GM12878 (cell line): ENCODE results near the gene E2F7. TPM values are rescaled to one million over a fixed set of nuclear protein-coding genes. Genes with fewer than 3 reads are reported as not detected.

ENCODE experiments used
- ATAC-seq: fragments of 200-7000 bp; cut with Tn5 transposase; 3 replicates; pipeline ENCODE4 v1.9.1; 2020; ENCODE audit warnings: mild to moderate bottlenecking, moderate library complexity
- BruUV-seq: library from RNA; stranded (reverse); fragments of 400-500 nt; replicated peaks from 2 replicates; lab custom pipeline; 2021; lab: Mats Ljungman, UMichigan
- CTCF ChIA-PET: fragments of 300-600 bp; sonication (Branson Sonifier 250); formaldehyde crosslinking; extraction: SDS; loops from one replicate; lab custom pipeline; 2021; ENCODE audit warnings: inconsistent platforms; lab: Yijun Ruan, JAX
- POLR2A ChIA-PET: fragments of 350-600 bp; formaldehyde crosslinking; extraction: SDS; loops from one replicate; lab custom pipeline; 2021; ENCODE audit warnings: inconsistent platforms; lab: Charles Lee
- RAD21 ChIA-PET: fragments of 300-600 bp; sonication (Branson Sonifier 250); formaldehyde crosslinking; loops from one replicate; lab custom pipeline; 2023; ENCODE audit warnings: antibody characterized with exemption; ENCODE audit not compliant: unreplicated experiment; lab: Charles Lee
- SMC1A ChIA-PET: fragments of 300-600 bp; sonication (Branson Sonifier 250); formaldehyde crosslinking; loops from one replicate; lab custom pipeline; 2023; ENCODE audit not compliant: unreplicated experiment, uncharacterized antibody; lab: Charles Lee
- DNase-seq: peaks from one replicate; pipeline ENCODE4 v3.0.0-alpha.2; 2011; ENCODE audit warnings: low read depth, low spot score
- FAIRE-seq: peaks from 3 replicates; lab custom pipeline; 2011; peaks lifted over from hg19 to GRCh38; lab: Jason Lieb, UNC
- H2AFZ ChIP-seq: 2 replicates; pipeline ENCODE4 v1.6.0; 2011; ENCODE audit warnings: low read depth, low read length, control low read depth; ENCODE audit not compliant: control insufficient read depth
- H3K27ac ChIP-seq: 2 replicates; pipeline ENCODE4 v1.5.1; 2011; ENCODE audit warnings: control low read depth; ENCODE audit not compliant: control insufficient read depth, insufficient read depth
- H3K27me3 ChIP-seq, 2 experiments: replicated peaks in 1 of 2; 2 replicates each; pipeline versions ENCODE4 v1.6.0 to v1.6.1; 2011; ENCODE audit warnings: low read length in 1 of 2; ENCODE audit not compliant: control insufficient read depth in 2 of 2, insufficient read depth in 2 of 2
- H3K36me3 ChIP-seq, 2 experiments: 2 replicates each; pipeline ENCODE4 v1.5.1; 2011; ENCODE audit warnings: low read length in 1 of 2; ENCODE audit not compliant: control insufficient read depth in 2 of 2, insufficient read depth in 2 of 2
- H3K4me1 ChIP-seq: 2 replicates; pipeline ENCODE4 v1.6.1; 2011; ENCODE audit warnings: mild to moderate bottlenecking, low read length, moderate library complexity, mixed read lengths; ENCODE audit not compliant: control insufficient read depth, insufficient read depth
- H3K4me2 ChIP-seq: 2 replicates; pipeline ENCODE4 v1.6.0; 2011; ENCODE audit warnings: control low read depth; ENCODE audit not compliant: control insufficient read depth, insufficient read depth
- H3K4me3 ChIP-seq: fragments of 200-600 bp; sonication (generic); 2 replicates; pipeline ENCODE4 v1.5.1; 2016
- H3K79me2 ChIP-seq: 2 replicates; pipeline ENCODE4 v1.6.0; 2011; ENCODE audit warnings: low read length; ENCODE audit not compliant: control insufficient read depth, insufficient read depth
- H3K9ac ChIP-seq: 2 replicates; pipeline ENCODE4 v1.8.0; 2011; ENCODE audit warnings: low read length, control low read depth, mixed read lengths; ENCODE audit not compliant: control insufficient read depth, insufficient read depth
- H3K9me3 ChIP-seq: replicated peaks from 3 replicates; pipeline ENCODE4 v1.5.1; 2011; ENCODE audit warnings: mild to moderate bottlenecking, low read length; ENCODE audit not compliant: control insufficient read depth, insufficient read depth
- H4K20me1 ChIP-seq: 2 replicates; pipeline ENCODE4 v1.6.0; 2011; ENCODE audit not compliant: control insufficient read depth, insufficient read depth
- CREB1 ChIP-seq: IDR thresholded peaks from 2 replicates; pipeline ENCODE4 v1.6.1; 2012; ENCODE audit warnings: low read depth, mild to moderate bottlenecking, inconsistent platforms
- CUX1 ChIP-seq: IDR thresholded peaks from 2 replicates; pipeline ENCODE4 v1.6.1; 2012; ENCODE audit warnings: improper control_type of control experiment, low read depth, low read length; ENCODE audit not compliant: insufficient replicate concordance
- DPF2 ChIP-seq: fragments of 450-650 bp; IDR thresholded peaks from 2 replicates; pipeline ENCODE4 v1.6.1; 2017; ENCODE audit warnings: mild to moderate bottlenecking
- FOXK2 ChIP-seq: fragments of 450-650 bp; IDR thresholded peaks from 2 replicates; pipeline ENCODE4 v1.6.1; 2017; ENCODE audit warnings: mild to moderate bottlenecking, moderate library complexity
- MEF2A ChIP-seq: IDR thresholded peaks from 2 replicates; pipeline ENCODE4 v1.6.1; 2011; ENCODE audit warnings: low read depth, mild to moderate bottlenecking, low read length, moderate library complexity; ENCODE audit not compliant: insufficient read depth
- NR2F1 ChIP-seq: fragments of 450-650 bp; conservative IDR thresholded peaks from 2 replicates; pipeline ENCODE4 v1.6.1; 2017; ENCODE audit warnings: mild to moderate bottlenecking
- STAT1 ChIP-seq: fragments of 450-650 bp; conservative IDR thresholded peaks from 2 replicates; pipeline ENCODE4 v1.6.1; 2014; ENCODE audit warnings: antibody characterized with exemption, mild to moderate bottlenecking
- TCF12 ChIP-seq: IDR thresholded peaks from 2 replicates; pipeline ENCODE4 v1.6.1; 2011; ENCODE audit warnings: low read depth, mild to moderate bottlenecking, low read length
- WGBS: methylation state at CpG from one replicate; pipeline ENCODE4 v1.1.6; 2016; ENCODE audit warnings: low lambda C conversion rate; ENCODE audit not compliant: insufficient replicate concordance, insufficient coverage; ENCODE audit errors: missing lambda C conversion rate; 5-methylcytosine and 5-hydroxymethylcytosine counted together
- in situ Hi-C: fragments of 300-500 bp; cut with MboI; formaldehyde crosslinking; loops from 9 replicates; pipeline ENCODE4 v1.14.3; 2018; ENCODE audit warnings: mixed read lengths
- intact Hi-C: fragments of 100-400 bp; cut with micrococcal nuclease; formaldehyde crosslinking; loops from one replicate; pipeline ENCODE4 v1.14.2; 2022; ENCODE audit not compliant: unreplicated experiment
- polyA plus RNA-seq, 11 experiments: library from polyadenylated mRNA; depleted of rRNA in 4 of 11; unstranded in 6 of 11; stranded (reverse) in 5 of 11; fragments of >200 nt; fragmentation: Nextera tagmentation in 4 of 11; fragmentation: Illumina TruSeq in 1 of 11; extraction: Ambion mirVana in 4 of 11; extraction: Trizol in 1 of 11; gene quantifications; 1 replicate in 1 of 11; 2 replicates in 10 of 11; pipeline versions ENCODE4 v1.2.1 to v1.2.3, GENCODE V29; 2011 to 2016; ENCODE audit warnings: inconsistent platforms in 2 of 11, missing spikeins in 2 of 11, low read depth in 1 of 11
- total RNA-seq, 4 experiments: library from RNA; depleted of rRNA in 3 of 4; stranded (reverse); fragments of >200 nt in 3 of 4; fragmentation: Illumina TruSeq in 1 of 4; extraction: Trizol in 1 of 4; gene quantifications; 2 replicates each; pipeline versions ENCODE4 v1.2.1 to v1.2.3, GENCODE V29; 2013 to 2021
- TF ChIP-seq, protein P1 (sequence below): fragments of 450-650 bp; IDR thresholded peaks from 2 replicates; pipeline ENCODE4 v1.6.1; 2017; ENCODE audit warnings: mild to moderate bottlenecking, low read depth, inconsistent platforms; ENCODE audit not compliant: poor library complexity, severe bottlenecking

E2F7 gene
- total and polyA plus RNA-seq, 10 of the 15 experiments (the other 5 are each of a cell fraction or from before 2014, with no cell fraction given) = 5.6 to 32.1 (median 19.9) TPM

DNA sequence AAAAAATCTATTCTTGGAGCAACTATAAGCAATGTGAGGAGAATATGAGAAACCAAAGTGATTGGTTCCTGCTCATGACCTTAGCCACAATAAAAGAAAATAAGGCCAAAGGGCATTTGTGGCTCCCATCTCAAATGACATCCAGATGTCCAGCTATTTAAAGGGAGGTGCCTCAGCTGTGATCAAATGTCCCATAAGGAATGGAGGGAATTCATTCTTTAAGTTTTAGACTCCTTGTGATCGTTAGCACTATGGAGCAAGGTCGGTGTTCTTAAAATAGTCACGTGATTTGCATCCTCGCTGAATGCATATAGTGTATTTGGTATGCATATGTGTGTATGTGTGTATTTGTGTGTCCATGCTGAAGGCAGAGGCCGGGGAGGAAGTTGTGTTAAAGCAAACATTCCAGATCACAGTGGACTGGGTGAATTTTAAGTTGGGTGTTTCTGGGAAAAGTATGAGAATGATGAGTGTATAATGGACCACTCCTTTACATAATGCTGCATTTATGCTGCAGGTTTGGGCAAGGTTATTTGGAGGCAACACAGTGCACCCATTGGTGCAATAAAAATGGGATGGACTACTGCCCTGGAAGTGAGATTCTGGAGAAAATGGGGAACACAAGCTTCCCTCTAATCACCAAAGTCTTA is 5.6 kb upstream of the E2F7 start:
- H3K4me3 ChIP-seq = no peak overlapping the region
- ChIA-PET CTCF (interaction anchor here (2.3 kb wide), 1 partner anchor 21 kb away, joined by 7 read pairs; no protein-coding TSS in a partner anchor), RAD21 (interaction anchor here (1.5 kb wide), 1 partner anchor 10 kb away, joined by 4 read pairs; no protein-coding TSS in a partner anchor), SMC1A (interaction anchor here (0.6 to 2.6 kb wide), 3 partner anchors 10 to 20 kb away, joined by 3 to 14 read pairs (median 4); no protein-coding TSS in a partner anchor), POLR2A (interaction anchor here (1.0 to 2.8 kb wide), 3 partner anchors 10 to 15 kb away, joined by 3 to 14 read pairs (median 5); no protein-coding TSS in a partner anchor)
- H3K27me3 ChIP-seq = no peaks in the 10 kb centered on the region
- no peaks in the 10 kb centered on the region for H3K4me1 ChIP-seq
- ATAC-seq = no peak; the same call in 2 of the 3 replicates
- DNase-seq = no peak
- no peaks in the 10 kb centered on the region; the same call in 2 of the 3 replicates for H3K9me3 ChIP-seq
- no peak overlapping the region for H3K4me2 ChIP-seq
- no peaks in the 10 kb centered on the region for H3K79me2 ChIP-seq
- no peak overlapping the region for H3K27ac ChIP-seq
- in situ Hi-C loops = loop anchor here (25.0 kb wide), 1 partner anchor 984 kb away; the partner anchor contains the start of gene NAP1L1
- no peaks in the 10 kb centered on the region for H3K36me3 ChIP-seq
- no peaks in the 10 kb centered on the region for H4K20me1 ChIP-seq
- intact Hi-C loops = no loop called here
- TF ChIP-seq STAT1 (no peak), DPF2 (0 out of 2 replicates have a peak, but pooled peaks have one; percentile 2), CREB1 (no peak), CUX1 (no peak), MEF2A (no peak), FOXK2 (no peak), NR2F1 (peak; percentile 27; the same call in 1 of the 2 replicates), TCF12 (no peak)
- TF ChIP-seq, protein P1, sequence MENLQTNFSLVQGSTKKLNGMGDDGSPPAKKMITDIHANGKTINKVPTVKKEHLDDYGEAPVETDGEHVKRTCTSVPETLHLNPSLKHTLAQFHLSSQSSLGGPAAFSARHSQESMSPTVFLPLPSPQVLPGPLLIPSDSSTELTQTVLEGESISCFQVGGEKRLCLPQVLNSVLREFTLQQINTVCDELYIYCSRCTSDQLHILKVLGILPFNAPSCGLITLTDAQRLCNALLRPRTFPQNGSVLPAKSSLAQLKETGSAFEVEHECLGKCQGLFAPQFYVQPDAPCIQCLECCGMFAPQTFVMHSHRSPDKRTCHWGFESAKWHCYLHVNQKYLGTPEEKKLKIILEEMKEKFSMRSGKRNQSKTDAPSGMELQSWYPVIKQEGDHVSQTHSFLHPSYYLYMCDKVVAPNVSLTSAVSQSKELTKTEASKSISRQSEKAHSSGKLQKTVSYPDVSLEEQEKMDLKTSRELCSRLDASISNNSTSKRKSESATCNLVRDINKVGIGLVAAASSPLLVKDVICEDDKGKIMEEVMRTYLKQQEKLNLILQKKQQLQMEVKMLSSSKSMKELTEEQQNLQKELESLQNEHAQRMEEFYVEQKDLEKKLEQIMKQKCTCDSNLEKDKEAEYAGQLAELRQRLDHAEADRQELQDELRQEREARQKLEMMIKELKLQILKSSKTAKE = no peak
- TF ChIP-seq, all 136 proteins: peak for 2
- no peak overlapping the region for H2AFZ ChIP-seq
- WGBS = 89% methylated on average over 5 of the region's 5 CpGs
- H3K9ac ChIP-seq = no peak overlapping the region
- no peak for FAIRE-seq
- no TSS peak for BruUV-seq
